Breast epithelium (tissue), 3 donors: ENCODE results near the gene NLRP10.

ENCODE experiments used
- CTCF ChIP-seq, 3 donors: fragments of 450-650 bp; IDR thresholded peaks; one replicate each; pipeline ENCODE4 v1.5.1; 2016 to 2017; ENCODE audit warnings: antibody characterized with exemption in 3 of 3, mild to moderate bottlenecking in 3 of 3, moderate library complexity in 3 of 3
- POLR2A ChIP-seq: fragments of 450-650 bp; IDR thresholded peaks from one replicate; pipeline ENCODE4 v1.6.1; 2016; ENCODE audit warnings: antibody characterized with exemption, mild to moderate bottlenecking, moderate library complexity
- POLR2AphosphoS5 ChIP-seq, 3 donors: sonication (generic); formaldehyde crosslinking; IDR thresholded peaks; one replicate each; pipeline ENCODE4 v1.6.1; 2017; ENCODE audit warnings: antibody characterized with exemption in 3 of 3

GRCh38 chr11:8011371-8011770, 46.1 kb upstream of the NLRP10 start:
- TF ChIP-seq CTCF (IDR thresholded peaks at IDR 0.05) (no peak), POLR2A (no peak), POLR2AphosphoS5 (IDR thresholded peaks at IDR 0.05) (no peak)
